Mesendoderm (in vitro differentiated cells): ENCODE results near the gene SULT2B1.

Experiments
- DNase-seq: peaks from one replicate; pipeline ENCODE4 v3.0.0; 2013
- H2AK5ac ChIP-seq: 2 replicates; pipeline ENCODE4 v1.6.1; 2013; ENCODE audit warnings: low read length, inconsistent platforms
- H2BK120ac ChIP-seq: 2 replicates; pipeline ENCODE4 v1.6.1; 2013; ENCODE audit warnings: low read depth, mild to moderate bottlenecking, low read length, moderate library complexity, mixed read lengths
- H2BK15ac ChIP-seq: replicated peaks from 2 replicates; pipeline ENCODE4 v1.6.1; 2013; ENCODE audit warnings: low read depth, mild to moderate bottlenecking, moderate library complexity
- H2BK5ac ChIP-seq: 2 replicates; pipeline ENCODE4 v1.6.1; 2013; ENCODE audit warnings: low read length, inconsistent platforms
- H3K18ac ChIP-seq: 2 replicates; pipeline ENCODE4 v1.6.1; 2013; ENCODE audit warnings: mild to moderate bottlenecking, low read length, mixed read lengths
- H3K23ac ChIP-seq: one replicate; pipeline ENCODE4 v1.6.1; 2013; ENCODE audit warnings: low read length
- H3K27ac ChIP-seq: 2 replicates; pipeline ENCODE4 v1.5.1; 2013; ENCODE audit warnings: low read depth, mild to moderate bottlenecking, inconsistent platforms, low read length, moderate library complexity
- H3K27me3 ChIP-seq: 2 replicates; pipeline ENCODE4 v1.6.1; 2013; ENCODE audit warnings: low read length, control low read depth, mild to moderate bottlenecking, inconsistent platforms; ENCODE audit not compliant: insufficient read depth, poor library complexity
- H3K36me3 ChIP-seq: 2 replicates; pipeline ENCODE4 v1.6.1; 2013; ENCODE audit warnings: low read length, inconsistent platforms; ENCODE audit not compliant: control insufficient read depth, insufficient read depth
- H3K4ac ChIP-seq: one replicate; pipeline ENCODE4 v1.6.1; 2013; ENCODE audit warnings: low read depth, mild to moderate bottlenecking, low read length, moderate library complexity
- H3K4me1 ChIP-seq: 2 replicates; pipeline ENCODE4 v1.6.1; 2013; ENCODE audit warnings: low read depth, low read length, inconsistent platforms; ENCODE audit not compliant: control insufficient read depth
- H3K4me2 ChIP-seq: 2 replicates; pipeline ENCODE4 v1.6.1; 2013; ENCODE audit warnings: low read length
- H3K4me3 ChIP-seq: 2 replicates; pipeline ENCODE4 v1.5.1; 2013; ENCODE audit warnings: mild to moderate bottlenecking, low read length
- H3K56ac ChIP-seq: one replicate; pipeline ENCODE4 v1.6.1; 2013; ENCODE audit warnings: low read length
- H3K79me1 ChIP-seq: 2 replicates; pipeline ENCODE4 v1.6.1; 2013; ENCODE audit warnings: low read length, inconsistent platforms
- H3K79me2 ChIP-seq: 2 replicates; pipeline ENCODE4 v1.6.1; 2013; ENCODE audit warnings: mild to moderate bottlenecking, low read length; ENCODE audit not compliant: control insufficient read depth, insufficient read depth
- H3K9ac ChIP-seq: 2 replicates; pipeline ENCODE4 v1.6.1; 2013; ENCODE audit warnings: low read length, inconsistent platforms
- H4K5ac ChIP-seq: one replicate; pipeline ENCODE4 v1.6.1; 2013; ENCODE audit warnings: low read length
- H4K8ac ChIP-seq: one replicate; pipeline ENCODE4 v1.6.1; 2013; ENCODE audit warnings: low read depth, mild to moderate bottlenecking, control low read depth, low read length, moderate library complexity
- WGBS: extraction: QIAGEN DNeasy Blood & Tissue Kit; methylation state at CpG from one replicate; pipeline ENCODE4 v1.1.7; 2013; ENCODE audit warnings: low lambda C conversion rate, missing lambda C conversion rate; ENCODE audit not compliant: insufficient coverage; ENCODE audit errors: extremely low coverage; 5-methylcytosine and 5-hydroxymethylcytosine counted together

Gene SULT2B1

GRCh38 chr19:48609571-48610108 is 57.7 kb downstream of the SULT2B1 start:
- H3K18ac ChIP-seq = no peak overlapping the region
- no CpG with 5 or more reads among the region's 20 CpGs for WGBS
- H3K27ac ChIP-seq = no peak overlapping the region

GRCh38 chr19:48611872-48612271 is 59.9 kb downstream of the SULT2B1 start:
- H3K56ac ChIP-seq = no peak overlapping the region
- no CpG with 5 or more reads among the region's 14 CpGs for WGBS

More at GRCh38 chr19:48609571-48610108, 57.7 kb downstream of the SULT2B1 start:
- Histone ChIP-seq H3K23ac (no peak overlapping the region), H2BK15ac (no peak overlapping the region), H3K4me2 (no peak overlapping the region), H3K56ac (no peak overlapping the region), H3K4me3 (no peak overlapping the region), H4K8ac (no peak overlapping the region), H3K4me1 (no peaks in the 10 kb centered on the region), H3K79me2 (no peaks in the 10 kb centered on the region), H2BK120ac (no peak overlapping the region), H3K4ac (no peak overlapping the region), H2BK5ac (no peak overlapping the region), H3K9ac (no peak overlapping the region), H3K79me1 (no peaks in the 10 kb centered on the region), H4K5ac (no peak overlapping the region), H2AK5ac (no peak overlapping the region), H3K27me3 (no peaks in the 10 kb centered on the region), H3K36me3 (no peaks in the 10 kb centered on the region)
- DNase-seq = no peak

DNA sequence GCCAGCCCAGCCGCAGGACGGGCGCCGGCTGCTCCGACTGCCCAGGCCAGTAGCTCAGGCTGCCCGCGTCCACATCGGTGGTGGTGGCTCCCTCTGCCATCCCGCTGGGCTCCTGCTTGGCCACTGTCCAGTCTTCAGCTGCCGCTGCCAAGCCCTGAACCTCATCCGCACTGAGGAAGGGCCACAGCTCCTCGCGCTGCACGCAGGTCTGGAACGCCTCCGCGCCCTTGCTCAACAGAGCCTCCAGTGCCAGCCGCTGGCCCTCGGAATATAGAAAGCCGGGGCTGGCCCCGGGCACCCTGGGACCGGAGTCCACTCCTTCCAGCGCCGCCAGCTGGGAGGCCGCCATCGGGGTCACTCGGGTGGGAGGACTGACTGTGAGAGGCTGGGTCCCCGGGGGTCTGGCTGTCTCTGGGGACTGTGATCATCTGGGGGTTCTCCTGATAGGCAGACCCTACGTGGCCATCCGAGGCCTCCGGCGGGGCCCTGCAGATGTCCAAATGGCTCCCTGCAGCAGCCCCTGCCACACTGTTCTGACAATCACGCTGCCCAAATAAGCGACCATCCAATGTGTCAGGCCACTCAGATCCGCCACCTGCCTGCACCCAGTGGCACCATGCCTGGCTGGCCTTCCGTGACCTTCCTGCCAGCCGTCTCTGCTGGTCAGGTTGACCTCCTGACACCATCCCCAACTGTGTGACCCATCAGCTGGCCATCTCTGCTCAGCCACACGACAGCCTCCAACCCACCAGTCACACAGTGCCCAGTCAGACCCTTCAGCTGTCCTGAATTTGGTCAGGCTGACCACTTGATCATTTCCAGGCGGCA is 61.3 kb downstream of the SULT2B1 start:
- Histone ChIP-seq H3K4ac (no peak overlapping the region), H3K56ac (no peak overlapping the region), H4K8ac (no peak overlapping the region), H3K27me3 (no peaks in the 10 kb centered on the region), H3K18ac (no peak overlapping the region), H2BK120ac (no peak overlapping the region), H2AK5ac (no peak overlapping the region), H3K79me2 (peaks cover 26% of the 10 kb centered on the region), H3K27ac (no peak overlapping the region), H2BK15ac (no peak overlapping the region), H3K4me3 (no peak overlapping the region), H3K9ac (no peak overlapping the region), H3K23ac (no peak overlapping the region), H2BK5ac (no peak overlapping the region), H3K79me1 (peaks cover 11% of the 10 kb centered on the region), H3K36me3 (peaks cover 26% of the 10 kb centered on the region), H4K5ac (no peak overlapping the region), H3K4me1 (peaks cover 8% of the 10 kb centered on the region), H3K4me2 (no peak overlapping the region)
- DNase-seq = no peak
- no CpG with 5 or more reads among the region's 39 CpGs for WGBS

More at GRCh38 chr19:48611872-48612271, 59.9 kb downstream of the SULT2B1 start:
- Histone ChIP-seq H3K18ac (no peak overlapping the region), H3K4me1 (peaks cover 3% of the 10 kb centered on the region), H2BK120ac (no peak overlapping the region), H3K27me3 (no peaks in the 10 kb centered on the region), H3K79me1 (peaks cover 8% of the 10 kb centered on the region), H2BK15ac (no peak overlapping the region), H3K23ac (no peak overlapping the region), H3K4ac (no peak overlapping the region), H3K4me3 (no peak overlapping the region), H2AK5ac (no peak overlapping the region), H3K79me2 (peaks cover 12% of the 10 kb centered on the region), H3K27ac (no peak overlapping the region), H3K9ac (no peak overlapping the region), H4K5ac (no peak overlapping the region), H3K4me2 (no peak overlapping the region), H4K8ac (no peak overlapping the region), H3K36me3 (peaks cover 17% of the 10 kb centered on the region), H2BK5ac (no peak overlapping the region)
- no peak for DNase-seq

- WGBS = no CpG with 5 or more reads among the region's 13 CpGs
- Histone ChIP-seq H2BK5ac (no peak overlapping the region), H3K4me1 (peaks cover 8% of the 10 kb centered on the region), H2BK15ac (no peak overlapping the region), H3K4me3 (no peak overlapping the region), H3K79me2 (peaks cover 33% of the 10 kb centered on the region), H3K79me1 (peaks cover 11% of the 10 kb centered on the region), H3K18ac (no peak overlapping the region), H3K23ac (no peak overlapping the region), H3K27me3 (no peaks in the 10 kb centered on the region), H3K4me2 (no peak overlapping the region), H3K27ac (peak overlapping the region; percentile 71), H4K8ac (no peak overlapping the region), H3K4ac (no peak overlapping the region), H3K56ac (peak overlapping the region; percentile 30), H2AK5ac (no peak overlapping the region), H4K5ac (no peak overlapping the region), H3K9ac (peak overlapping the region; percentile 51), H2BK120ac (no peak overlapping the region), H3K36me3 (peaks cover 26% of the 10 kb centered on the region)
- DNase-seq = no peak
These were observed 62.0 kb downstream of the SULT2B1 start for GRCh38 chr19:48613852-48614435.

DNA sequence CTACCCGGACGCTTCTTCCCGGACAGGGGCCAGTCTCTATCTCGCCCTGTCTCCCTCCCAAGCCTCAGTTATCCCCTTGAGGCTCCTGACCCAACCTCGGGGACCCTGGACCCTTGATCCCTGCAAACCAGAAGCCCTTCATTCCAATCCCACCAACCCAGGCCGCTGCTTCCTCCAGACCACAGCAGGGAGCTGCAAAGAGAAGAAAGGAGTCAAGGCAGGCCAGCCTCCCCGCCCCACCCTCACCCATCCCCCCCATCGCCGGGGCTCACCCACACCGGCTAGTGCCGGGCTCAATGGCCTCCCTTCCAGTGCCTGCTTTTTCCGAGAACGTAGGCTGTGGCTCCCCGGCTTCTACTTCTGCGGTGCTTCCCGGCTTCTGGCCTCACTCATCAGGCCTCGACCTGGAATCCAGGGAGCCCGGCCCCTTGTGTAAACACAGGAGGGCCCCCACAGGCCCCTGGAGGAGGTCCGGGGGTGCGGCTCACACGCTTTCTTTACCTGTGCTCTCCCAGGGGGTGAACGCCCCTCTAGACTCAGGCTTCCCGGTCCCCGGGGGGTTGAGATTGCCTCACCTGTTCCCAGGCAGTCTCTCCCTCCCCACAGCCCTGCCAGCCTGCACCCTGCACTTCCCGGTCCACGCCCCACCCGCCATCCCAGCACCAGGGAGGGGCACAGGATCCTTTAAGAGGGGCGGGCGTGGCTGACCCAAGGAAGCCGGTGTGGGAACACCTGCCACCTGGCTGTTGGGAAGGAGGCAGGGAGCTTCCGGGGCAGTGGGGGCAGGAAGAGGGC is 62.7 kb downstream of the SULT2B1 start, which contains the start of gene FAM83E:
Gene FAM83E, minus strand, starts transcription at position 641 of the 795 bp plus-strand sequence. CDS start 1,704 bp downstream, outside the sequence.
- Histone ChIP-seq H2BK120ac (no peak within 1 kb of the TSS), H2BK5ac (no peak within 1 kb of the TSS), H3K4me3 (no peak within 1 kb of the TSS), H3K79me2 (peaks cover 33% of the 10 kb centered on the region), H3K4me2 (no peak within 1 kb of the TSS), H4K5ac (no peak within 1 kb of the TSS), H3K23ac (no peak within 1 kb of the TSS), H3K79me1 (peaks cover 11% of the 10 kb centered on the region), H3K27ac (peak within 1 kb of the TSS; percentile 71), H3K9ac (peak within 1 kb of the TSS; percentile 51), H3K27me3 (no peaks in the 10 kb centered on the region), H3K36me3 (peaks cover 26% of the 10 kb centered on the region), H2AK5ac (no peak within 1 kb of the TSS), H3K4me1 (peaks cover 8% of the 10 kb centered on the region), H4K8ac (no peak within 1 kb of the TSS), H3K4ac (no peak within 1 kb of the TSS), H3K18ac (peak within 1 kb of the TSS; percentile 24), H2BK15ac (no peak within 1 kb of the TSS), H3K56ac (peak within 1 kb of the TSS; percentile 65)
- DNase-seq = peak; percentile 78
- WGBS = no CpG with 5 or more reads among the region's 31 CpGs
